ENCODE measurements around the gene CTIF. TPM values are rescaled to one million over a fixed set of nuclear protein-coding genes. Genes with fewer than 3 reads are reported as not detected.

CTIF gene
- 10 to 100 TPM; 32.1 to 62.4 (median 47.8) TPM for total RNA-seq

DNA sequence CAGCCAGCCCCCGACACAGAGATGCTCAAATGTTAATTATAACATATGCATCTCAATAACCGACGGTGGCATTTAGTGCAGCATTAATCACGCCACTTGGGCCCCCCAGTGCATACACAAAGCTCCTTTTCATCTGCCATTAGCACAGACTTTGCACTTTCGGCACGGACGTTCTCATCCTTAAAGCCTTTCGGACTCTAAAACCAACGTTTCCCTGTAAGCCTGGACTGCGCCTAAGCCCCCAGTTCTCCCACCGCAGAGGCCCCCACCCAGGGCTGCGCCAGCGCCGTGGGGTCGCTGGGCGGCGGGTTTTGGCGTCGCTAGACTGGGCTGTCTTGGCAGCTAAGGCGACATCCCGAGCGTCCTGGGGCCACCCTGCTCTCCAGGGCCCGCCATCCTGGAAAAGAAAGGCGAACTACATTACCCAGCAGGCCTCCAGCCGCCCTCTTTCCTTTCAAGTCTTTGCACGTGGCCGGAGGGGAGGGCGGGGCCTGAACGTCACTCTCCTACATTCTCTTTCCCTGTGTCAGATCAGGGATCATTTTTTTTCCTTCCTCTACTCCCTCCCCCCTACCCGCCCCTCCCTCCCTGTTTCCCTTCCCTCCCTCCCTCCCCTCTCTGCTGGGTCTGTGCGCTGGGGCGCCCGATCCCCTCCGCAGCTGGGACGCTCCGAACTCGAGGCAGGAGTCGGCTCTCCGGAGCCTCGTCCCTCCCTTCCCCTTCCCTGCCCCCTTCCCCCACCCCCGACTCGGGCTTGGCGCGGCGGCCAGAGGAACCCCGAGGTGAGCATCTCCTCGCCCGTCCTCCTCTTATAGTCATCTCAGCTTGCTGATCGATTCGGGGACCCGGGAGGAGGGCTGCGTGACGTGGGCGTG lies at the start of gene CTIF:
Gene CTIF (plus strand): TSS at position 501 of the 875 bp plus-strand sequence. CDS start 80,535 bp downstream, outside the sequence.
- TF ChIP-seq CTCF (IDR thresholded peaks at IDR 0.05) = peak in 1 of 6 experiments; percentile 8
- peak in 1 of 4 donors; percentile 51 for TF ChIP-seq POLR2A (IDR thresholded peaks at IDR 0.05)
- no peak for TF ChIP-seq EP300 (IDR thresholded peaks at IDR 0.05)
- TF ChIP-seq POLR2AphosphoS5 (IDR thresholded peaks at IDR 0.05) = peak; percentile 19 to 72
- no peaks in the 10 kb centered on the region for H3K27me3 ChIP-seq
- H3K4me3 ChIP-seq = peak within 1 kb of the TSS; percentile 73 to 83 (median 82)
- no peaks in the 10 kb centered on the region for H3K9me3 ChIP-seq
- H3K4me1 ChIP-seq = peaks cover 4 to 31% (median 8%) of the 10 kb centered on the region in 4 donors
- WGBS, 2 donors = 6 to 9% methylated on average over 27 to 39 of the region's 54 CpGs
- DNase-seq (peak; percentile 93 to 97), ATAC-seq (ENCODE audit: low FRiP score in 2 of 2) (peak; percentile 91 to 95)
- H3K27ac ChIP-seq = peak within 1 kb of the TSS; percentile 85 to 91 (median 88)
- H3K36me3 ChIP-seq = no peaks in the 10 kb centered on the region

DNA sequence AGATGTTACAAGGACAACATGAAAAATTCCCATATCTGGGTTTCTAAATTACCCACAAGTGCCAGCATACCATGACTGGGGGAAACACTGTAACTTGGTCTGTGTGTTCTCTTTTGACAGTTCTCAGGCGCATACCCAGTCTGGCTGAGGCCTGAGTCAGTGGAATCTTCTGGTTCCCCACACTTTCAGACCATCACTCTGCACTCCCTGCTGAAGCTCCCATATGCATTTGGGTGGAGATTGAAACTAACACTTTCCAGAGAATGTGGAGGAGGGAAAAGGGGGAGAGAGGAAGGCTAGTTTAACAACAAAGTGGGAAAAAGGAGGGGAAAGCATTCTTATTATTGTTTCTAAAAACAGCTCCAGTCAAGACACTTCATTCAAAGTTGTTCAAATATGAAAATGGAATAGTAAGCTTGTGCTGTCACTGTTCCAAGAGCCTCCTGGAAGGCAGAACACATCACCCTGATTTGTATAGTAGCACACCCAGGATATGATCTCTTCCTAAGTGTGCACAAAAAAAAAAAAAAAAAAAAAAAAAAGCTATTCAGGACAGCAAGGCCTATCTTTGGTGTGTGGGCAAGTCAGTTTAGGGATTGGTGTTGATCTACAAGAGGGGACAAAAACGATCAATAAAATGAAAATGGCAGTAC lies 48.1 kb upstream of the CTIF start:
- Histone ChIP-seq H3K9me3 (no peaks in the 10 kb centered on the region), H3K36me3 (no peaks in the 10 kb centered on the region), H3K4me1 (peaks cover 10 to 19% (median 14%) of the 10 kb centered on the region in 4 donors), H3K27ac (no peak overlapping the region), H3K4me3 (no peak overlapping the region), H3K27me3 (no peaks in the 10 kb centered on the region)
- WGBS, 2 donors = 84 to 85% methylated on average over 2 of the region's 2 CpGs
- ATAC-seq (ENCODE audit: low FRiP score in 2 of 2) (no peak), DNase-seq (no peak)
- TF ChIP-seq POLR2A (IDR thresholded peaks at IDR 0.05) (no peak), POLR2AphosphoS5 (IDR thresholded peaks at IDR 0.05) (no peak), CTCF (IDR thresholded peaks at IDR 0.05) (no peak), EP300 (IDR thresholded peaks at IDR 0.05) (no peak)

DNA sequence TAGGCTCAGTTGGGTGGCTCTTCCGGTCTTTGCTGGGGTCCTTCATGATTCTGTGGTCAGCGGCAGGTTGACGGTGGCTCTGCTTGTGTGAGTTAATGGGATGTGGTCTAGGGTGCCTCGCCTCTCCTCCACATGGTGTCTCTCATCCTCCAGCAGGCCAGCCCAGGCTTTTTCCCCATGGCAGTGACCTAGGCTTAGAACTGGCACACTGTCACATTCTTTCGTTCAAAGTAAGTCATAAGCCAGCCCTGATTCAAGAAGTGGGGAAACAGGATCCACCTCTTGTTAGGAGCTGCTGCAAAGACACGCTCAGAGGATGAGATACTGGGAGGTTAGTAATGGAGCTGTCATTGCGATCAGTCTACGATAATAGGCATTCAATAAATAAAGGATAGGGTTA lies 46.0 kb upstream of the CTIF start:
- no peak for DNase-seq
- ATAC-seq (ENCODE audit: low FRiP score in 2 of 2) = no peak
- no peak overlapping the region for H3K27ac ChIP-seq
- WGBS, 2 donors = 86 to 89% methylated on average over 4 to 8 of the region's 8 CpGs
- H3K4me3 ChIP-seq = no peak overlapping the region
- TF ChIP-seq CTCF (IDR thresholded peaks at IDR 0.05) (no peak), POLR2A (IDR thresholded peaks at IDR 0.05) (no peak), EP300 (IDR thresholded peaks at IDR 0.05) (no peak), POLR2AphosphoS5 (IDR thresholded peaks at IDR 0.05) (no peak)
- H3K9me3 ChIP-seq = no peaks in the 10 kb centered on the region
- H3K4me1 ChIP-seq = peaks cover 10 to 19% (median 14%) of the 10 kb centered on the region in 4 donors
- no peaks in the 10 kb centered on the region for H3K36me3 ChIP-seq
- no peaks in the 10 kb centered on the region for H3K27me3 ChIP-seq

- no peak overlapping the region for H3K4me3 ChIP-seq
- peaks cover 4 to 15% (median 10%) of the 10 kb centered on the region in 4 donors for H3K4me1 ChIP-seq
- DNase-seq (no peak), ATAC-seq (ENCODE audit: low FRiP score in 2 of 2) (peak in 1 of 2 donors; percentile 32)
- H3K9me3 ChIP-seq = no peaks in the 10 kb centered on the region
- 36 to 54% methylated on average over 2 of the region's 2 CpGs for WGBS, 2 donors
- TF ChIP-seq EP300 (IDR thresholded peaks at IDR 0.05) = no peak
- no peak for TF ChIP-seq POLR2AphosphoS5 (IDR thresholded peaks at IDR 0.05)
- no peak for TF ChIP-seq POLR2A (IDR thresholded peaks at IDR 0.05)
- no peak for TF ChIP-seq CTCF (IDR thresholded peaks at IDR 0.05)
- H3K27ac ChIP-seq = peak overlapping the region in 1 of 4 donors; percentile 11
- H3K36me3 ChIP-seq = no peaks in the 10 kb centered on the region
- H3K27me3 ChIP-seq = no peaks in the 10 kb centered on the region
Measured at GRCh38 chr18:48493434-48494230, 45.2 kb upstream of the CTIF start.
